HS-5 (cell line): ENCODE results near the gene C5orf15.

Source experiments
- DNase-seq: peaks from one replicate; pipeline ENCODE4 v3.0.0-alpha.2; 2012; ENCODE audit warnings: low read depth

C5orf15 gene

GRCh38 chr5:133921069-133921468, 47.4 kb downstream of the C5orf15 start:
- DNase-seq: no peak

DNA sequence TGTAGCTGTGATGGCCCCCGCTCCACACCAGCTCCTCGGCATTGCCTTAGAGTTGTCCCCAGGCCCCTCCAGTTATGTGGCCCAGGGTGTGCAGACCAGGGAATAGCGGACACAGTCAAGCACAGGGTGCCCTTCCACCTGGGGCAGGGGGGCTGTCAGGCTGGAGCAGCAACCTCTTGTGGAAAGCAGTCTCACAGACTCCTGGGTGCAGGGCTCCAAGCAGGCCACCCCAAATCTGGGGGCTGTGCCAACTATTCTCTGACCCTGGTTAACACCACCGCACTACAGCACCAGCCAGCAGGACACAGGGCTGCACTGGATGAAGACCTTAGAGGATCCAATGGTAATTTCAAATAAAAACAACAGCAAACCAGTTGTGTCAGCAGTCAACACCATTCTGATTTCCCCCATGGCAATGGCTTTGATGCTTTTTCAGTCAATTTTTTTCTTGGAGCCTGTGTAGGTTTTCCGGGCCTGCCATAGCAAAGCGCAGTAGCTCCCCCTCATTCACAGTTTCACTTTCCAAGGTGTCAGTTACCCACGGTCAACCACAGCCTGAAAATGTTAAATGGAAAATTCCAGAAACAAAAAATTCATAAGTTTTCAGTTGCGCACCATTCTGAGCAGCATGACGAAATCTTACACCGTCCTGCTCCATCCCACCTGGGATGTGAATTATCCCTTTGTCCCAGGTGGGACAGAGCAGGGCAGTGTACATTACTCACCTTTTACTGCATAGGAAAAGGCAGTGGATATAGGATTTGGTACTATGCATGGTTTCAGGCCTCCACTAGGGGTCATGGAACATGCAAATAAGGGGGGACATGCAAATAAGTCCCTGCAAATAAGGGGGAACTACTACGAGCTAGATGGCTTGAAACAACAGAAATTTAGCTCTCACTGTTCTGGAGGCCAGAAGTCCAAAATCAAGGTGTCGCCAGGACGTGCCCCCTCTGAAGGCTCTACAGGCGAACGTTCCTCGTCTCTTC, 49.0 kb downstream of the C5orf15 start:
- DNase-seq: no peak

GRCh38 chr5:133918731-133919130, 49.7 kb downstream of the C5orf15 start:
- no peak for DNase-seq

DNA sequence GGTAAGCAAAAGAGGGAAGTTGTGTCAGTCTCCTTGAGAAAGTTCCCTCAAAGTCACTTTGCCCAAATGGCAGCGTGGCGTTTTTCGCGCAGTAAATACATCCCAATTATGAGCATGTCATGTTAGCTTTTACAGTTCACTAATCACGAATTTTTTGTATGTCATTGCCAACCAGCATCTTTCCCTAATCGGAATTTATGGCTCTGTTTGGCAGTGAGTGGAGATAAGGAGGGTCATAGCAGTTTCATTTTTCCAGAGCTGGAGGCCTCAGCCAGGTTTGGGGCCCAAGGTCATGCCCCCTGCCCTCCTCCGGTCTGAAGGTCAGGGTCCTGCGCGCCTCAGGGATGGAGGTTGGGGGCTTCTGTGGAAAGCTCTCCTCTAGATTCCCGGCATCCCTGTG, 50.1 kb downstream of the C5orf15 start:
- DNase-seq: no peak

GRCh38 chr5:133917785-133918184, 50.6 kb downstream of the C5orf15 start:
- DNase-seq: no peak

- DNase-seq: no peak
These were observed 51.5 kb downstream of the C5orf15 start for GRCh38 chr5:133916914-133917313.

DNA sequence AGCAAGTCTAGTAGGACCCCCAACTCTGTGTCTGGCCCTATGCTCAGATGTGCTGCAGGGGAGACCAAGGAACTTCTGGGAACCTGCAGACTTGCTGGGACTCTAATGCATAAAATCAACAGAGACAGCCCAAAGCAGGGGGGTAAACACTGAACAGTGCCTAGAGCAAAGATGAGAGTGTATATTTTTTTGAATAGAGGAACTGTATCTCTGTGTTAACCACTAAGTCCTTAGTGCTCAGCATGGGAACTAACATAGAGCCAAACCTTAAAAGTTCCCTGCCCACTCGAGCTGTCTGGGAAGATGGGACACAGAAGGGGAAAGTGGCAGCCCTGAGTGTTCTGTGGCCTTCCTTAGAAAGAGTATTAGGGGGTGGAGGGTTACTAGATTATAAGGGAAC, 51.9 kb downstream of the C5orf15 start:
- DNase-seq: no peak

DNA sequence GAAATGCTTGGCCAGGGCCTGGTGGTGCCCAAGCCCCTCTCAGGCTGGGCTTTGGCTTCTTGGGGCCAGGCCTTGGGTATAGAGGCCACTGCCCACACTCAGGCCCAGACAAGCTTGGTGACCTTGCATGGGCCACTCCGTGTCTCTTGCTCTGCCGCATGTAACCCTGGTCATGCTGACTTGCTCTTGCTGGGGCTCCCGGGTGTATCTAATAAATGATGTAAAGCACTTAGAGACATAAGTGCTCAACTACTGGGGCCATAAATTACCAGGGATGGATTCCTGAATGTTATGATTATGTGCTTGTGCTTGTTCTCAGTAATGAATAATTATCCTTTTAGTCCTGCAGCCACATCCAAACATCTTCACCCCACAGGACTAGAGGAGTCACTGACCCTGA, 54.0 kb downstream of the C5orf15 start:
- no peak for DNase-seq

DNA sequence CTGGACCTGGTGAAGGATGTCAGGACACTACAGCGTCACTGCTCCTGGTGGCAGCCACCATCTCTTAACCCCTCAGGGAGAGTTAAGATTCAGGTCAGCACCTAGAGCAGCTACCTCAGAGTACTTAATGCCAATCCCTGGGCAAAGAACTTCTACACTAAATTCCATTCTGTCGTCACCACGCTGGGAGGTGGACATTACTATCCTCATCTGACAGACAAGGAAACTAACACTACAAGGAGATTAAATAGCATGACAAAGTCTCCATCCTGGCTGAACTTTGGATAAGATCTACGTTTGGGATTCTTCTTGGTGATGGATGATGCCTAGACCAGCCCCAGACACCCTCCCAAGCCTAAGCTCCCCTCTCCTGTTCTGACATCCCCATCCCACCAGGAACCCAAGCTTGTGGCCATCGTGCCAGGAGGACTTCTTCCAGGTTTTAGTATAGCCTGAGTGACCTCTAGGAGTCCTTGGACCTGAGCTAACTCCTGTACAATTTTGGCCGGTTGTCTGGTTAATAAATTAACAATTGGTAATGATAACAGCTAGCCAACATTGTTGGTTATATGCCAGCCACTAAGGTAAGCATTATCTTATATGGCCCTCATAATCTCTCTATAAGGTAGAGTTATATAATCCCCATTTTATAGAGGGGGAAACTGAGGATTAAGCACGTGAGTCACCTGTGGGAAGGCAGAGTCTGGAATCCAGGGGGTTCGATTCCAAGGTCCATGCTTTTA, 54.8 kb downstream of the C5orf15 start:
- no peak for DNase-seq

- DNase-seq: no peak
These were observed 55.5 kb downstream of the C5orf15 start for GRCh38 chr5:133912951-133913350.

GRCh38 chr5:133910571-133910970, 57.9 kb downstream of the C5orf15 start:
- DNase-seq: no peak

- no peak for DNase-seq
These were observed 58.8 kb downstream of the C5orf15 start for GRCh38 chr5:133909603-133910002.

- DNase-seq: no peak
These were observed 61.4 kb downstream of the C5orf15 start for GRCh38 chr5:133907075-133907474.

- DNase-seq: no peak
These were observed 62.1 kb downstream of the C5orf15 start for GRCh38 chr5:133906303-133906702.
